OCI-LY7 (cell line): ENCODE results near the gene AFG3L2. TPM values are rescaled to one million over a fixed set of nuclear protein-coding genes. Genes with fewer than 3 reads are reported as not detected.

ENCODE experiments used
- BruUV-seq: library from RNA; stranded (reverse); fragments of 400-500 nt; replicated peaks from 2 replicates; lab custom pipeline; 2021; lab: Mats Ljungman, UMichigan
- CTCF ChIA-PET: fragments of 300-600 bp; sonication (Branson Sonifier 250); formaldehyde crosslinking; loops from one replicate; lab custom pipeline; 2022; ENCODE audit warnings: antibody characterized with exemption; ENCODE audit not compliant: unreplicated experiment; lab: Charles Lee
- POLR2A ChIA-PET: fragments of 300-600 bp; sonication (Branson Sonifier 250); formaldehyde crosslinking; loops from one replicate; lab custom pipeline; 2022; ENCODE audit warnings: antibody characterized with exemption; lab: Charles Lee
- DNase-seq: peaks from one replicate; pipeline ENCODE4 v3.0.0-alpha.2; 2015; ENCODE audit warnings: low spot score
- H2AFZ ChIP-seq: fragments of 200-600 bp; sonication (generic), shearing (Covaris generic); 2 replicates; pipeline ENCODE4 v1.6.1; 2014; ENCODE audit warnings: mild to moderate bottlenecking, antibody characterized with exemption, low read length, moderate library complexity
- H3K27ac ChIP-seq: fragments of 200-600 bp; sonication (generic); 2 replicates; pipeline ENCODE4 v1.5.1; 2014; ENCODE audit warnings: mixed run types, low read depth, mild to moderate bottlenecking, moderate library complexity, low read length, inconsistent platforms; ENCODE audit not compliant: poor library complexity, severe bottlenecking
- H3K36me3 ChIP-seq: fragments of 200-600 bp; sonication (generic); 2 replicates; pipeline ENCODE4 v1.6.1; 2014; ENCODE audit warnings: mild to moderate bottlenecking, antibody characterized with exemption, low read length, moderate library complexity, mixed read lengths; ENCODE audit not compliant: insufficient read depth
- H3K4me1 ChIP-seq: fragments of 200-600 bp; sonication (generic); 2 replicates; pipeline ENCODE4 v1.5.1; 2014; ENCODE audit warnings: mild to moderate bottlenecking, low read length; ENCODE audit not compliant: insufficient read depth, poor library complexity, severe bottlenecking
- H3K4me2 ChIP-seq: fragments of 200-600 bp; sonication (generic); 2 replicates; pipeline ENCODE4 v1.6.1; 2014; ENCODE audit warnings: mild to moderate bottlenecking, low read length
- H3K4me3 ChIP-seq: fragments of 200-600 bp; sonication (generic); 2 replicates; pipeline ENCODE4 v1.5.1; 2014; ENCODE audit warnings: mild to moderate bottlenecking, low read depth, low read length; ENCODE audit not compliant: poor library complexity, severe bottlenecking
- H3K79me2 ChIP-seq: fragments of 200-600 bp; sonication (generic); 2 replicates; pipeline ENCODE4 v1.6.1; 2016; ENCODE audit warnings: low read depth, mild to moderate bottlenecking, low read length, moderate library complexity, mixed read lengths; ENCODE audit not compliant: insufficient read depth
- H3K9me2 ChIP-seq: fragments of 200-600 bp; sonication (generic); 2 replicates; pipeline ENCODE4 v1.6.1; 2016; ENCODE audit warnings: mild to moderate bottlenecking, low read length, mixed read lengths; ENCODE audit not compliant: insufficient read depth
- H3K9me3 ChIP-seq: fragments of 200-600 bp; sonication (generic); 2 replicates; pipeline ENCODE4 v1.6.1; 2014; ENCODE audit warnings: mild to moderate bottlenecking, mixed run types, low read length, mixed read lengths
- H4K20me1 ChIP-seq: fragments of 200-600 bp; sonication (generic); 2 replicates; pipeline ENCODE4 v1.6.1; 2014; ENCODE audit warnings: mild to moderate bottlenecking, antibody characterized with exemption, low read length, moderate library complexity, mixed read lengths; ENCODE audit not compliant: insufficient read depth
- CTCF ChIP-seq: fragments of 200-600 bp; sonication (generic); conservative IDR thresholded peaks from 2 replicates; pipeline ENCODE4 v1.5.1; 2014; ENCODE audit warnings: mild to moderate bottlenecking, antibody characterized with exemption, low read length, moderate library complexity, mixed read lengths
- EZH2phosphoT487 ChIP-seq: fragments of 200-600 bp; sonication (generic); IDR thresholded peaks from 2 replicates; pipeline ENCODE4 v1.6.1; 2018; ENCODE audit warnings: low read depth, borderline replicate concordance, mild to moderate bottlenecking, mixed run types, antibody characterized with exemption, low read length, moderate library complexity, mixed read lengths
- intact Hi-C: fragments of 100-400 bp; cut with micrococcal nuclease; formaldehyde crosslinking; loops from one replicate; pipeline ENCODE4 v1.10.0; 2022; ENCODE audit not compliant: unreplicated experiment
- total RNA-seq, 2 experiments: library from RNA; depleted of rRNA in 1 of 2; stranded (reverse); fragments of >200 nt in 1 of 2; shearing (Covaris generic) in 1 of 2; gene quantifications; 2 replicates each; pipeline ENCODE4 v1.2.3, GENCODE V29; 2014 to 2022

Gene AFG3L2
- total RNA-seq, 2 experiments from 2014 or later = 44.8 to 72.7 TPM

DNA sequence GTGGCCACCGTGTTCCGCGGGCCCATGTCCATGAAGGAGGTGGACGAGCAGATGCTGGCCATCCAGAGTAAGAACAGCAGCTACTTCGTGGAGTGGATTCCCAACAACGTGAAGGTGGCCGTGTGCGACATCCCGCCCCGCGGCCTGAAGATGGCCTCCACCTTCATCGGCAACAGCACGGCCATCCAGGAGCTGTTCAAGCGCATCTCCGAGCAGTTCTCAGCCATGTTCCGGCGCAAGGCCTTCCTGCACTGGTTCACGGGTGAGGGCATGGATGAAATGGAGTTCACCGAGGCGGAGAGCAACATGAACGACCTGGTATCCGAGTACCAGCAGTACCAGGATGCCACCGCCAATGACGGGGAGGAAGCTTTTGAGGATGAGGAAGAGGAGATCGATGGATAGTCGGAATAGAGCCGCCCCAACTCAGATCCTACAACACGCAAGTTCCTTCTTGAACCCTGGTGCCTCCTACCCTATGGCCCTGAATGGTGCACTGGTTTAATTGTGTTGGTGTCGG, 51.2 kb downstream of the AFG3L2 start:
- no peaks in the 10 kb centered on the region for H3K9me2 ChIP-seq
- H3K79me2 ChIP-seq = no peaks in the 10 kb centered on the region
- CTCF ChIA-PET = no interaction called here
- BruUV-seq = no TSS peak
- H3K9me3 ChIP-seq = no peaks in the 10 kb centered on the region
- POLR2A ChIA-PET = no interaction called here
- intact Hi-C loops = no loop called here
- TF ChIP-seq CTCF (no peak), EZH2phosphoT487 (no peak)
- DNase-seq = no peak
- peaks cover 12% of the 10 kb centered on the region for H3K4me1 ChIP-seq
- no peaks in the 10 kb centered on the region for H4K20me1 ChIP-seq
- no peak overlapping the region for H3K4me2 ChIP-seq
- no peak overlapping the region for H3K4me3 ChIP-seq
- peaks cover 64% of the 10 kb centered on the region for H3K36me3 ChIP-seq
- H3K27ac ChIP-seq = no peak overlapping the region
- H2AFZ ChIP-seq = no peak overlapping the region

DNA sequence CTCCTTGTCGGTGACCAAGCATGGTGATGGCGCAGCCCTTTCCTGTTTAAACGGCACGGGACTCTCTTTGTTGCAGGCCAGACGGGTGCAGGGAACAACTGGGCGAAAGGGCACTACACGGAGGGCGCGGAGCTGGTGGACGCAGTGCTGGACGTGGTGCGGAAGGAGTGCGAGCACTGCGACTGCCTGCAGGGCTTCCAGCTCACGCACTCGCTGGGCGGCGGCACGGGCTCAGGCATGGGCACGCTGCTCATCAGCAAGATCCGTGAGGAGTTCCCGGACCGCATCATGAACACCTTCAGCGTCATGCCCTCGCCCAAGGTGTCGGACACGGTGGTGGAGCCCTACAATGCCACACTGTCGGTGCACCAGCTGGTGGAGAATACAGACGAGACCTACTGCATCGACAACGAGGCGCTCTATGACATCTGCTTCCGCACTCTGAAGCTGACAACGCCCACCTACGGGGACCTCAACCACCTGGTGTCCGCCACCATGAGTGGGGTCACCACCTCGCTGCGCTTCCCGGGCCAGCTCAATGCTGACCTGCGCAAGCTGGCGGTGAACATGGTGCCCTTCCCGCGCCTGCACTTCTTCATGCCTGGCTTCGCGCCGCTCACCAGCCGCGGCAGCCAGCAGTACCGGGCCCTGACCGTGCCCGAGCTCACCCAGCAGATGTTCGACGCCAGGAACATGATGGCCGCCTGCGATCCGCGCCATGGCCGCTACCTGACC, 51.9 kb downstream of the AFG3L2 start:
- Histone ChIP-seq H3K4me2 (no peak overlapping the region), H3K9me2 (no peaks in the 10 kb centered on the region), H3K79me2 (no peaks in the 10 kb centered on the region), H3K27ac (no peak overlapping the region), H3K4me3 (no peak overlapping the region), H3K36me3 (peaks cover 64% of the 10 kb centered on the region), H2AFZ (no peak overlapping the region), H4K20me1 (no peaks in the 10 kb centered on the region), H3K9me3 (no peaks in the 10 kb centered on the region), H3K4me1 (peaks cover 14% of the 10 kb centered on the region)
- intact Hi-C loops = no loop called here
- TF ChIP-seq CTCF = no peak
- no peak for TF ChIP-seq EZH2phosphoT487
- no peak for DNase-seq
- POLR2A ChIA-PET = interaction anchor here (0.6 to 0.7 kb wide), 2 partner anchors 13 to 40 kb away, joined by 3 to 6 read pairs; no protein-coding TSS in a partner anchor
- no TSS peak for BruUV-seq
- CTCF ChIA-PET = no interaction called here

DNA sequence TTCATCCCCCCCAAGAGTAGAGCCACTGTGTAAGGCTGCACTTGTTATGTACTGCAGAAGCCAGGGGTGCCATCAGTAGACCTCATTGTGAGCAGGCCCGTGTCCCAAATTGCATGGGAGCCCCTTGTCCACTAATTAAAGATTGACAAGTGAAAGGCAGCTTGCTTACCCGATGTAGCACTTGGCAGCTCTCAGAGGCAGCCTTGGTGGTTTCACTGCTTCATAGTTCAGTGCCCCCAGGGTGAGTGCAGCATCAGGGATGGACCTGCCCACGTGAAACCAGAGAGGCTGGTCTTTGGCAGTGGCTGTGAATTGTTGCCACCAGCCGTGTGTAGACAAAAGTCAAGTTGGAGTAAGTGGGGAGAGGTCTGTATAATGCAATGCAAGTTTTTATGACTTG, 55.7 kb downstream of the AFG3L2 start:
- Histone ChIP-seq H3K4me1 (peaks cover 33% of the 10 kb centered on the region), H2AFZ (no peak overlapping the region), H4K20me1 (no peaks in the 10 kb centered on the region), H3K79me2 (no peaks in the 10 kb centered on the region), H3K4me3 (no peak overlapping the region), H3K36me3 (peaks cover 27% of the 10 kb centered on the region), H3K9me3 (no peaks in the 10 kb centered on the region), H3K27ac (no peak overlapping the region), H3K9me2 (no peaks in the 10 kb centered on the region), H3K4me2 (no peak overlapping the region)
- POLR2A ChIA-PET = interaction anchor here (1.0 to 1.6 kb wide), 2 partner anchors 8 to 56 kb away, joined by 3 to 6 read pairs; partner anchors contain the start of gene AFG3L2
- BruUV-seq = no TSS peak
- CTCF ChIA-PET = no interaction called here
- TF ChIP-seq CTCF (no peak), EZH2phosphoT487 (no peak)
- intact Hi-C loops = no loop called here
- peak; percentile 25 for DNase-seq
